Natural killer cell treated with Interleukin-12 subunit alpha and Interleukin-12 subunit beta and Interleukin-15 and Interleukin-18, amount 100 ng/mL, for 72 hours (primary cell): ENCODE measurements around the gene MAPK14. TPM values are rescaled to one million over a fixed set of nuclear protein-coding genes. Genes with fewer than 3 reads are reported as not detected.
"Not testable (repeated sequence)": the region's sequence is repeated elsewhere in the genome, so short reads cannot be mapped to it uniquely, and the experiment has no call there.

Experiments
- ATAC-seq, 2 donors: fragments of 150-1000 bp; cut with Tn5 transposase in 1 of 2; sonication (Bioruptor Pico), chemical (Tn5 transposase) in 1 of 2; 2 replicates each; pipeline ENCODE4 v1.10.0; 2021
- DNase-seq: peaks from one replicate; pipeline ENCODE4 v3.0.0; 2022; ENCODE audit warnings: low spot score
- H3K27ac Mint-ChIP-seq, 2 donors: 1 replicate in 1 of 2; 2 replicates in 1 of 2; pipeline ENCODE4 v1.8.0; 2022; ENCODE audit warnings: mixed read lengths in 2 of 2, mild to moderate bottlenecking in 1 of 2, moderate library complexity in 1 of 2
- H3K27me3 Mint-ChIP-seq, 2 donors: 1 replicate in 1 of 2; 2 replicates in 1 of 2; pipeline ENCODE4 v1.8.0; 2022; ENCODE audit warnings: mixed read lengths in 2 of 2
- H3K36me3 Mint-ChIP-seq: one replicate; pipeline ENCODE4 v1.8.0; 2022; ENCODE audit warnings: mixed read lengths
- H3K4me1 Mint-ChIP-seq, 2 donors: 1 replicate in 1 of 2; 2 replicates in 1 of 2; pipeline ENCODE4 v1.8.0; 2022; ENCODE audit warnings: low read depth in 2 of 2, mixed read lengths in 2 of 2, mild to moderate bottlenecking in 1 of 2
- H3K4me3 Mint-ChIP-seq: one replicate; pipeline ENCODE4 v1.8.0; 2022; ENCODE audit warnings: mixed read lengths
- H3K9me3 Mint-ChIP-seq: 2 replicates; pipeline ENCODE4 v1.8.0; 2022; ENCODE audit warnings: mixed read lengths
- total RNA-seq, 2 donors: library from RNA; stranded (reverse); gene quantifications; one replicate each; pipeline ENCODE4 v1.2.3, GENCODE V29; 2022

The MAPK14 gene
- total RNA-seq, 2 donors from 2014 or later, result 68.4 to 71.4 TPM

DNA sequence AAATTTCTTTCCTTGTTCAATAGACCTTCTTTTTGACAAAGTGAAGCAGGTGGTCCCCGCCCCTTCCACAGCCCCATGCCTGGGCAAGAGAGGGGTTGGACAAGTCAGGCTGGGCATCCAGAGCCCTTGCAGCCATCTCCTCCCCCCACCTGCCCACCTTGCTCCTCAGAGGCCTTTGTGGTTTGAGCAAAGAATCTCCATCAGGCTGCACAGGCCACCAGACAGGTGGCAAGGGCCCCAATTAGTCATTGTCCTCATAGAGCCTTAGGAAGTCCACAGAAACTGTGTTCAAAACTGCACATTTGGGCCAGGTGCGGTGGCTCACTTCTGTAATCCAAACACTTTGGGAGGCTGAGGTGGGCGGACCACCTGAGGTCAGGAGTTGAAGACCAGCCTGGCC lies 101.2 kb downstream of the MAPK14 start:
- ATAC-seq (no peak), DNase-seq (no peak)
- no peaks in the 10 kb centered on the region for H3K9me3 Mint-ChIP-seq
- peaks cover 60 to 73% of the 10 kb centered on the region in 2 donors for H3K4me1 Mint-ChIP-seq
- no peaks in the 10 kb centered on the region for H3K27me3 Mint-ChIP-seq
- peaks cover 4% of the 10 kb centered on the region for H3K36me3 Mint-ChIP-seq
- peak overlapping the region; percentile 83 for H3K4me3 Mint-ChIP-seq
- peak overlapping the region; percentile 77 to 87 for H3K27ac Mint-ChIP-seq

DNA sequence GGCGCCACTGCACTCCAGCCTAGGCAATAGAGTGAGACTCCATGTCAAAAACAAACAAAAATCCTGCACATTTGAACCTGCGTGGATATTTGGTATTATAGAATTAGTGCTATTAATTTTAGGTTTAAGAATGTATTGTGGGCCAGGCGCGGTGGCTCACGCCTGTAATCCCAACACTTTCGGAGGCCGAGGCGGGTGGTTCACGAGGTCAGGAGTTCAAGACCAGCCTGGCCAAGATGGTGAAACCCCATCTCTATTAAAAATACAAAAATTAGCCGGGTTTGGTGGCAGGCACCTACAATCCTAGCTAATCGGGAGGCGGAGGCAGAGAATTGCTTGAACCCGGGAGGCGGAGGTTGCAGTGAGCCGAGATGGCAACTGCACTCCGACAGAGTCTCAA lies 101.7 kb downstream of the MAPK14 start:
- H3K36me3 Mint-ChIP-seq, ATAC-seq, H3K9me3 Mint-ChIP-seq, H3K27me3 Mint-ChIP-seq, DNase-seq: not testable (repeated sequence)
- Mint-ChIP-seq H3K4me1 (peaks cover 58 to 69% of the 10 kb centered on the region in 2 donors), H3K27ac (peak overlapping the region; percentile 77 to 87), H3K4me3 (peak overlapping the region; percentile 83)

DNA sequence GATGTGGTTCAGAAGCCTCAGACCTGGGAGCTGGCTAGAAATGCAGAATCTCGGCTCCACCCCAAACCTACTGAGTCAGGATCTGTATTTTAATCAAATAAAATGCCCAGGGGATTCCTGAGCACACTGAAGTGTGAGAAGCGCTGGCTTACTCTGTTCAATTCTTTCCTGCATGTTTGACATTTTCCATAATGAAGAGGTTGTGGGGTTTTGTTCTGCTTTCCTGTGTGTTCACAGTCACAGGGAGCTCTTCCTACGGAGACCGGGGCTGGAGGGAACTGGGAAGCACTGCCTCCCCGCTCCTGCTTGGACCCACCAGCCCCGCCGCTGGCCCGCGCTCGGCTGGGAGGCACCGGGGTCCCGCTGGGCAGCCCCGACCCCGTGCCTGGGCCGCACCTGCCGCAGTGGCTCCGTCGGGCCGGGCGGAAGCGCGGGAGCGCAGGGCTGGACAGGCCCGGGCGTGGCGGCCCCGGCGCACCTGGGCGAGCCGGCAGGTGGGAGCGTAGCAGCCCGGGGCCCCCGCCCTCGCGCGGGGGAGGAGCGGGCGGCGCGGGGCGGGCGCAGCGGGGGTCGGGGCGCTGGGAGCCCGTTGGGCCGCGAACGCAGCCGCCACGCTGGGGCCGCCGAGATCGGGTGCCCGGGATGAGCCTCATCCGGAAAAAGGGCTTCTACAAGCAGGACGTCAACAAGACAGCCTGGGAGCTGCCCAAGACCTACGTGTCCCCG lies 102.5 kb downstream of the MAPK14 start, which contains the start of gene MAPK13:
Gene MAPK13 (plus strand): TSS at position 573 of the 726 bp plus-strand sequence. CDS start 70 bp downstream, at position 643.
- DNase-seq, result peak; percentile 67
- ATAC-seq, result peak; percentile 11 to 24
- peaks cover 4% of the 10 kb centered on the region for H3K36me3 Mint-ChIP-seq
- H3K27me3 Mint-ChIP-seq, result no peaks in the 10 kb centered on the region
- H3K27ac Mint-ChIP-seq, result peak within 1 kb of the TSS; percentile 81 to 87
- peak within 1 kb of the TSS; percentile 83 for H3K4me3 Mint-ChIP-seq
- H3K9me3 Mint-ChIP-seq, result no peaks in the 10 kb centered on the region
- H3K4me1 Mint-ChIP-seq, result peaks cover 58 to 66% of the 10 kb centered on the region in 2 donors

DNA sequence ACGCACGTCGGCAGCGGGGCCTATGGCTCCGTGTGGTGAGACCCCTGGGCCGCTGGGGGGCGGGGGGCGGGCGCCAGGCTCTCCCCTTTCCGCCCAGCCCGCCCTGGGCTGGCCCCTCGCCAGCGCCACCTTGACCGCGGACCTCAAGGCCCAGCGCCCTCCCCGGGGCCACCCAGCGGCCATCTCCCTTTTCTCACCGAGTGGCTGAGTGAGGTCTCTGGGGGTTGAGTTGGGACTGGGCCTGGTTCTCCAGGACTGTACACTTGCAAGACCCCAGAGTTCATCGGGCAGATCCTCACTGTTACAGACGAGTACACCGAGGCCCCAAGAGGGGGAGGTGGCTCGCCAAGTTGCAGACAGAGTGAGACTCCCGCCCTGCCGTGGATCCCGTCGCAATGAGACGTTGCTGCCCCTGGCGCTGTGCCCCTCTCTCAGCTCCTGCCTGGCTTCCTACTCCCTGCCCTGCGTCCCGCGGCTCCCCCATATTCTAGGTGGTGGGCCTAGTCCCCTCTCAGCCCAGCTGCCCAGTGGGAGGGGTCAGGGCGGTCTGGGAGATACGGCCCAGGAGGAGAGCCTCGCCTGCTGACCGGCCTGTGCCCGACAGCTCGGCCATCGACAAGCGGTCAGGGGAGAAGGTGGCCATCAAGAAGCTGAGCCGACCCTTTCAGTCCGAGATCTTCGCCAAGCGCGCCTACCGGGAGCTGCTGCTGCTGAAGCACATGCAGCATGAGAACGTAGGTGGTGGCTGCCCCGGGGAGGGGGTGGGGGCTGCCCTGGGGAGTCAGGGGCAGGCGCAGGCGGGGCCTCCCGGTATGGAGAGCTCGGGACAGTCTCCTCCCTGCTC lies 103.3 kb downstream of the MAPK14 start:
- Mint-ChIP-seq H3K36me3 (peaks cover 4% of the 10 kb centered on the region), H3K27ac (peak overlapping the region; percentile 7 to 81), H3K4me3 (peak overlapping the region; percentile 76), H3K27me3 (no peaks in the 10 kb centered on the region), H3K4me1 (peaks cover 57 to 63% of the 10 kb centered on the region in 2 donors), H3K9me3 (no peaks in the 10 kb centered on the region)
- DNase-seq (peak; percentile 87), ATAC-seq (peak; percentile 74 to 81)

DNA sequence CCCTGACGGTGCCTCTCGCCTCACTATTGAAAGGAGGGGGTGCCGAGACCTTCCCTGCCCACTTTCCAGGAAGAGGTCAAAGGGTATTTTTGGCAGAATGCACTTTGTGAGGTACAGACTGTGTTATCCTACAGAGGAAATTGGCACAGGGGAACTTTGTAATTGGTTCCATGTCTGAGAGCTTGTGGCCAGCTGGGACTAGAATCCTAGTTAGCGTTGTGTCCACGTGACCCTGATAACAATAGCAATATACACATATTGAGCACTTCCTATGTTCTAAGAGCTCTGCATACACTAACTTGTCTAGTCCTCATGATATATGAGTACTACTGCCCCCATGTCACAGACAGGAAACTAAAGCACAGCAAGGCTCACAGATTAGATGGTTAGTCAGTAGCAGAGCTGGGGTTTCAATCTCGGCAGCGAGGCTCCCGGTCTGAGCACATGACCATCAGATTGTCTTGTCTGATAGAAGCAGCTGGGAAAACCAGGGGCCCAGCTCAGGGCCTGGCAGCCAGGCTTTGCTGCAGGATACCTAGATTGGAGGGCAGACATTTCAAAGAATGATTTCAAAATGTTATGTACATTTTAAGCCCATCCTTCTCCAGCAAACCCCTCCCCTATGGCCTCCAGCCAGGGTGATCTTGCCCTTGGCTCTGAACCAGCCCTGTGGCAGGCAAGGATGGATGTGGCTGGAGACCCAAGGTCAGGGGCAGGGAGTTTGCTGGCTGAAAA lies 104.1 kb downstream of the MAPK14 start:
- Mint-ChIP-seq H3K4me3 (peak overlapping the region; percentile 76), H3K4me1 (peaks cover 49 to 55% of the 10 kb centered on the region in 2 donors), H3K27ac (peak overlapping the region; percentile 7 to 81), H3K27me3 (no peaks in the 10 kb centered on the region), H3K9me3 (no peaks in the 10 kb centered on the region), H3K36me3 (peaks cover 4% of the 10 kb centered on the region)
- DNase-seq, result no peak
- ATAC-seq, result peak; percentile 74 to 83

DNA sequence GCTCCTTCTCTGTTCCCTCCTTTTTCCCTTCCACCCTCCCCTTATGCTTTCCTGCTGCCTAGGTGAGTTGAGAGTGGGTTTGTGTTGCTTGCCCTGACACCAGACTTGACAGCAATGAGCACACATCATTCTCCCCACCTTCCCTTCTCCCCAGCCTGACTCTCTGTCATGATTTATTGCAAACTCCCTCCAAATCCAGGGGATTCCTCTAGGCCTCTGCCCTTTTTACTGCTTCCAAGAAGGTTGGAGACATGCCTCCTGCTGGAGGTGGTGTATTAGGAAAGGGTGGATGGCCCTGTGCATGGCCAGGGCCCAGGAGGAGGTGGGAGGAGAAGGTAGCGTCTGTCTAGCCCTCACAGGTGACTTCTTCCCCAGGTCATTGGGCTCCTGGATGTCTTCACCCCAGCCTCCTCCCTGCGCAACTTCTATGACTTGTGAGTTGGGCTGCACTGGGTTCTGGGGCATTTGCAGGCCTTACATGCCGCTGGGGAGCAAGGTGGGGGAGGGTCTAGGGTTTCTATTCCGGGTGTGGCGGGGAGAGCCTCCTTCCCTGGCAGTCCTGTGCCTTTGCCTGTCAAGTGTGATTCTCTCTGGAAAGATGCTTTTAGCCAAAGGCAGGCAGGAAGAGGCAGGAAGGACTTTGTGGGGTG lies 104.8 kb downstream of the MAPK14 start:
- Mint-ChIP-seq H3K4me1 (peaks cover 42 to 48% of the 10 kb centered on the region in 2 donors), H3K36me3 (peaks cover 4% of the 10 kb centered on the region)
- no peak for ATAC-seq

DNA sequence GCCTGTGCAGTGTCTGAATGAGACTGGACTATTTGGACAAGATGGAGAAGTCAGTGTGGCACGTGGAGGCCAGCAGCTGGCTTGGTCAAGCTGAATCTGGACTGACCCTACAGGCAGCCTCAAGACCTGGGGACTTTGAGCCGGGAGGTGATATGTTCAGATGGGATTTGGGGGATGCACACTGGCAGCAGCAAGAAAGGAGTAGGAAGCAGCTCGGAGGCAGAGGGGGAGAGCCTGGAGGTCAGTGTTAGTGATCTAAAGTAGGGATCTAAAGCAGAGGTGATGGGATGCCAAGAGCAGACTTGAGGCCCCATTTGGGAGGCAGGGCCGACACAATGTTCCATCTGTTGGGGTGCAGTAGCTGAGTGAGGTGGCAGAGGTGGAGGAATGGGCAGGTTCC lies 105.5 kb downstream of the MAPK14 start:
- Mint-ChIP-seq H3K27ac (peak overlapping the region; percentile 7 to 81), H3K9me3 (no peaks in the 10 kb centered on the region), H3K4me1 (peaks cover 36 to 40% of the 10 kb centered on the region in 2 donors), H3K36me3 (peaks cover 4% of the 10 kb centered on the region), H3K4me3 (peak overlapping the region; percentile 2), H3K27me3 (no peaks in the 10 kb centered on the region)
- DNase-seq, result no peak
- no peak for ATAC-seq

More for the DNA sequence above, 104.8 kb downstream of the MAPK14 start:
- Mint-ChIP-seq H3K4me3 (peak overlapping the region; percentile 76), H3K27me3 (no peaks in the 10 kb centered on the region), H3K9me3 (no peaks in the 10 kb centered on the region), H3K27ac (peak overlapping the region; percentile 7 to 81)
- DNase-seq, result no peak

DNA sequence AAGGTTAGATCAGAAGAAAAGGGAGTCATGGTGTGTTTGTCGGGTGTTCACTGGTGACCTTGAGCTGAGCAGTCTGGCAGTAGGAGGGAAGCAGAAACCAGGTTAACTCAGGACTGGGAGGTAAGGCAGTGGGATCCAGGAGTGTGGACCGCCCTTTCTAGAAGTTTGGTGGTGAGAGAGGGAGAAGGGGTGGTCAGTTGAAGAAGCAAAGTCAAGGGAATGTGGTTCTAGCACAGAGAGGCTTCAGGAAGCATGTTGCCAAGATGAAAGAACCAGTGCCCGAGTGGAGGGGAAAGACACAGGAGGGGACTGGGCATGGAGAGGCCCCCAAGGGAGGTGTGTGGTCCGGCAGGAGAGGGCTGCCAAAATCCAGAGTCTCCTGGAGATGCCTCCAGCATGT lies 106.3 kb downstream of the MAPK14 start:
- ATAC-seq, result no peak
- Mint-ChIP-seq H3K27ac (peak overlapping the region in 1 of 2 donors; percentile 7), H3K27me3 (no peaks in the 10 kb centered on the region), H3K36me3 (peaks cover 4% of the 10 kb centered on the region), H3K4me3 (no peak overlapping the region), H3K9me3 (no peaks in the 10 kb centered on the region), H3K4me1 (peaks cover 33 to 36% of the 10 kb centered on the region in 2 donors)
- no peak for DNase-seq

DNA sequence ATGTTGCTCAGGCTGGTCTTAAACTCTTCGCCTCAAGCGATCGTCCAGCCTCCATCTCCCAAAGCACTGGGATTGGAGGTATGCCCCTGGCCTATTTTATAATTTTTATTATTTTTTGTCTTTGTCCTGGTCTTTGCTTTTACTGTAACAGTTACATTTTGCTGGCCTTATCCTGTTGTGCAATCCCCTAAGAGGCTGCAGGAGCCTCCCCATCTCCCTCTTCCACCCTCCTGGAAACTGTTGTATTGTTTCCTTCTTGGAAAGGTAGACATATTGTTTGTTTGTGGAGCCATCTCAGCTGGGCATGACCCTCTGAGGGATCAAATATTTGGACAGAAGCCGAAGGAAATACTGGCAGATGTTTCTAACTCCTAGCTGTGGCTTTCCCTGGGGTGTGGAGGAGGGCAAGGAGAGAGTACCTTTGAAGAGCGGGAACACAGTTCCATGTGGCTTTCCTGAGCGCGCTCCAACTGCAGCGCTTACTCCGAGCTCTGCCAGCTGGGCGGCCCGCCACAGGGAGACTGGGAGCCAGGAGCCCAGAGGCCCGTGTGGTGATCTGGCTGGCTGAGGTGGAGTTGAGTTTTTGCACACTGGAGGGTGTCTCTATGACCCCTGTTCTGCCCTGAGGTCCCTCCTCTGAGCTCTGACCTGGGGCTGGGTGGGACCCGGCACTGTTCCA lies 107.6 kb downstream of the MAPK14 start:
- H3K9me3 Mint-ChIP-seq, result no peaks in the 10 kb centered on the region
- H3K27ac Mint-ChIP-seq, result no peak overlapping the region
- peaks cover 4% of the 10 kb centered on the region for H3K36me3 Mint-ChIP-seq
- H3K4me3 Mint-ChIP-seq, result no peak overlapping the region
- H3K4me1 Mint-ChIP-seq, result peaks cover 33 to 36% of the 10 kb centered on the region in 2 donors
- DNase-seq (no peak), ATAC-seq (no peak)
- H3K27me3 Mint-ChIP-seq, result no peaks in the 10 kb centered on the region

DNA sequence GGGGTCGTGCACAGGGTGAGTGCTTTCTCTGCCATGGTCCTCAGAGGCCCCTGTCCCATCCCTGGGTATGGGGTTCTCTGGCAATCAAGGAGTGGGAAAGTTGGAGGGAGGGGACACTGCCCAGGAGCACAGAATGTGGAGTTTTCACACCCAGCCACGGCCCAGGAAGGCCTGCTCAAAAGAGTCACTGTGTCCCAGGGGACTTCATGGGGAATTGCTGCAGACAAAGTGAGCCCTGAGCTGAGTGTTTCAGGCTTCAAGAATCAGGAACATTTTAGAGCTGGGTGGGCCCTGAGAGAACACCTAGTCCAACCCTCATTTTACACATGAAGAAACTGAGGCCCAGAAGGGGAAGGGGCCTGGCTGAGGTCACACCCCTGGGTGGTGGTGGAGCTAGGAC lies 108.4 kb downstream of the MAPK14 start:
- H3K36me3 Mint-ChIP-seq, result peaks cover 4% of the 10 kb centered on the region

DNA sequence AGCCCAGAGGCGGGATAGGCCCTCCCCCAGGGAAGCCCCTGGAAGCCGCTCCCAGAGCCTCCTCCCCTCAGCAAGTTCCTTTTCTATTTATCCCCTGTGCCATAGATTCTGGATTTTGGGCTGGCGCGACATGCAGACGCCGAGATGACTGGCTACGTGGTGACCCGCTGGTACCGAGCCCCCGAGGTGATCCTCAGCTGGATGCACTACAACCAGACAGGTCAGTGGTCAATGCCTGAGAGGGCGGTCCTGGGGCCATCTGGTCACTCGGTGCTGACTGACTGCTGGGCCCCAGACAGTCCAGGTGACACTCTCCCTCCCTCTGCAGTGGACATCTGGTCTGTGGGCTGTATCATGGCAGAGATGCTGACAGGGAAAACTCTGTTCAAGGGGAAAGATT lies 108.9 kb downstream of the MAPK14 start:
- peaks cover 4% of the 10 kb centered on the region for H3K36me3 Mint-ChIP-seq
- no peaks in the 10 kb centered on the region for H3K9me3 Mint-ChIP-seq

More for the DNA sequence above, 108.4 kb downstream of the MAPK14 start:
- Mint-ChIP-seq H3K27ac (no peak overlapping the region), H3K4me1 (peaks cover 35 to 40% of the 10 kb centered on the region in 2 donors), H3K27me3 (no peaks in the 10 kb centered on the region), H3K9me3 (no peaks in the 10 kb centered on the region), H3K4me3 (no peak overlapping the region)
- no peak for ATAC-seq
- no peak for DNase-seq

DNA sequence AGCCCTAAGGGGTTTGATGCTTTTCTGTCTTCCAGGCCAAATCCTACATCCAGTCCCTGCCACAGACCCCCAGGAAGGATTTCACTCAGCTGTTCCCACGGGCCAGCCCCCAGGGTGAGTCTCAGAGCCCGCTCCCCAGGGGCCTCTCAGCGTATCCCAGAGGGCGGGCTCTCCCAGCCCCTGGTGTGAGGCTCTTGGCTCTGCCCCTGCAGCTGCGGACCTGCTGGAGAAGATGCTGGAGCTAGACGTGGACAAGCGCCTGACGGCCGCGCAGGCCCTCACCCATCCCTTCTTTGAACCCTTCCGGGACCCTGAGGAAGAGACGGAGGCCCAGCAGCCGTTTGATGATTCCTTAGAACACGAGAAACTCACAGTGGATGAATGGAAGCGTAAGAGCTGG lies 111.1 kb downstream of the MAPK14 start:
- Mint-ChIP-seq H3K9me3 (no peaks in the 10 kb centered on the region), H3K36me3 (no peaks in the 10 kb centered on the region), H3K27ac (no peak overlapping the region), H3K4me1 (peaks cover 27 to 28% of the 10 kb centered on the region in 2 donors), H3K4me3 (no peak overlapping the region), H3K27me3 (no peaks in the 10 kb centered on the region)
- DNase-seq (no peak), ATAC-seq (no peak)

More for the DNA sequence above, 108.9 kb downstream of the MAPK14 start:
- no peak for DNase-seq
- Mint-ChIP-seq H3K27me3 (no peaks in the 10 kb centered on the region), H3K4me1 (peaks cover 34 to 40% of the 10 kb centered on the region in 2 donors), H3K4me3 (no peak overlapping the region), H3K27ac (peak overlapping the region in 1 of 2 donors; percentile 68)
- ATAC-seq, result no peak
